Cardiac septum (tissue), 1 donor: ENCODE results near the gene COPS6. TPM values are rescaled to one million over a fixed set of nuclear protein-coding genes. Genes with fewer than 3 reads are reported as not detected.

ENCODE experiments used
- DNase-seq: peaks from one replicate; pipeline ENCODE4 v3.0.0-alpha.2; 2020; ENCODE audit warnings: low spot score
- intact Hi-C: fragments of 100-400 bp; cut with DNase I; formaldehyde crosslinking; loops from one replicate; pipeline ENCODE4 v1.14.0; 2022
- total RNA-seq: library from RNA; stranded (reverse); fragmentation: NEBNext Ultra II Directional; extraction: Animal tissue kit (Norgen Biotek cat#: 25700); gene quantifications from one replicate; pipeline ENCODE4 v1.2.1, GENCODE V29; 2021
- donor health status: DM: no; HTN: no; CAD: no.

The COPS6 gene
- total RNA-seq, 1 donor from 2014 or later: 86.4 TPM

- intact Hi-C loops: no loop called here
- no peak for DNase-seq
These were observed 10.1 kb downstream of the COPS6 start for GRCh38 chr7:100098913-100099312.

GRCh38 chr7:100099452-100099851, 10.7 kb downstream of the COPS6 start:
- no peak for DNase-seq
- intact Hi-C loops: no loop called here

- DNase-seq: peak; percentile 95
- intact Hi-C loops: loop anchor here (1.0 to 2.0 kb wide), 2 partner anchors 19 to 26 kb away; partner anchors contain the start of genes CNPY4, MBLAC1 and TAF6
These were observed 11.7 kb downstream of the COPS6 start for GRCh38 chr7:100100420-100101015.

- DNase-seq: peak; percentile 100
- intact Hi-C loops: loop anchor here (2.0 kb wide), 1 partner anchor 26 kb away; the partner anchor contains the start of gene MBLAC1
These were observed 12.5 kb downstream of the COPS6 start, which contains the start of the genes AP4M1 and MCM7 for GRCh38 chr7:100101016-100101862. AP4M1 (plus strand) TSS chr7:100101643; CDS start chr7:100101715, 72 bp downstream. MCM7 (minus strand) TSS chr7:100101397; CDS start chr7:100101294, 103 bp downstream.

- intact Hi-C loops: no loop called here
These were observed 14.4 kb downstream of the COPS6 start for GRCh38 chr7:100102950-100103840.

GRCh38 chr7:100105534-100105933, 16.8 kb downstream of the COPS6 start:
- intact Hi-C loops: no loop called here
- DNase-seq: no peak

More at GRCh38 chr7:100102950-100103840, 14.4 kb downstream of the COPS6 start:
- DNase-seq: no peak

- intact Hi-C loops: no loop called here
- DNase-seq: no peak
These were observed 17.9 kb downstream of the COPS6 start for GRCh38 chr7:100106633-100107032.

- no peak for DNase-seq
- intact Hi-C loops: no loop called here
These were observed 18.5 kb downstream of the COPS6 start for GRCh38 chr7:100107125-100107737.

- DNase-seq: no peak
- intact Hi-C loops: no loop called here
These were observed 19.1 kb downstream of the COPS6 start for GRCh38 chr7:100107890-100108289.

- no peak for DNase-seq
- intact Hi-C loops: no loop called here
These were observed 20.9 kb downstream of the COPS6 start for GRCh38 chr7:100109521-100110163.

GRCh38 chr7:100111156-100111555, 22.4 kb downstream of the COPS6 start:
- intact Hi-C loops: no loop called here
- DNase-seq: no peak

- no peak for DNase-seq
- intact Hi-C loops: no loop called here
These were observed 23.1 kb downstream of the COPS6 start for GRCh38 chr7:100111914-100112313.

GRCh38 chr7:100115026-100115425, 26.3 kb downstream of the COPS6 start:
- intact Hi-C loops: no loop called here
- DNase-seq: no peak

- intact Hi-C loops: loop anchor here (1.0 kb wide), 2 partner anchors 9 to 18 kb away; no protein-coding TSS in a partner anchor
- DNase-seq: no peak
These were observed 29.8 kb downstream of the COPS6 start for GRCh38 chr7:100118388-100119071.

GRCh38 chr7:100119072-100119969, 30.6 kb downstream of the COPS6 start, which contains the start of the genes CNPY4 and TAF6:
CNPY4 (plus strand) TSS chr7:100119634; CDS start chr7:100119745, 111 bp downstream.
TAF6 (minus strand) TSS chr7:100119358; CDS start chr7:100114209, 5,149 bp downstream.
- DNase-seq: peak; percentile 98
- intact Hi-C loops: loop anchor here (1.0 kb wide), 2 partner anchors 8 to 19 kb away; no protein-coding TSS in a partner anchor

GRCh38 chr7:100119970-100120732, 31.4 kb downstream of the COPS6 start:
- intact Hi-C loops: loop anchor here (1.0 kb wide), 2 partner anchors 7 to 20 kb away; no protein-coding TSS in a partner anchor

More at GRCh38 chr7:100119970-100120732, 31.4 kb downstream of the COPS6 start:
- DNase-seq: peak; percentile 80
